Measurements from ENCODE around the gene BPIFB3.

DNA sequence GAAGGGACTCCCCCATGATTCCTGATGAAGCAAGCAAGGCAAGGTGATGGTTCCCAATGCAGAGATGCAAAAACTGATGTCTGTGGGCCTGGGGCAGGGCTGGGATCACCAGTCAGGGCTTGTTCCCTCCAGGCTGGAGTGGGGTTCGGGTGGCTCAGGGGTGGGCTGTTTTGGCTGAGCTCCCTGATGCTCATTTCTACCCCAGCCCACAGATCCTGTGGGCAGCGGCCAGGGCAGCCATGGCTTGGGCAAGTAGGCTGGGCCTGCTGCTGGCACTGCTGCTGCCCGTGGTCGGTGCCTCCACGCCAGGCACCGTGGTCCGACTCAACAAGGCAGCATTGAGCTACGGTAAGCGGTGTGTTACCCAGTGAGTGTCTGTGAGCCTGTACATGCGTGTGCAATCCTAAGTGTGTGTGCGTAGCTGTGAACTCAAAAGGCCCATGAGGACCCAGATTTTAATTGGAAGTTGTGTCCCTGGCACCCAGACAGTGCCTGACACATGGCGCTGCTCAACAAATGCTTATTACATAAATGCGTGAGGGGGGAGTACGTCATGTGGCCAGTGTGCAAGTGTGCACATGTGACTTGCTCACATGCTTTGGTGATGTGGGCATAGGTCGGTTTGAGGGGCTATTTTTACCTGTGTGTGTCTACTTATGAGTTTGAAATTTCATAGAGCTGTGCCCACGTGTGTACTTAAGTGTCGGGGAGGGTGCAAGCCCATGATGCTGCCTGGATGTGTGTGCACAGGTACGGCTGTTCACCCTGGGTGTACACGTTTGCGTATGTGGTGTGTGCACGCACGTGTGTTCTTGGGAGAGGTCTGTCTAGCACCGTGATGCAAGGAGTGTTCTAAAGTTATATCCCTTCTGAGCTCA lies 45.1 kb upstream of the BPIFB3 start:
- TF ChIP-seq, protein P1, sequence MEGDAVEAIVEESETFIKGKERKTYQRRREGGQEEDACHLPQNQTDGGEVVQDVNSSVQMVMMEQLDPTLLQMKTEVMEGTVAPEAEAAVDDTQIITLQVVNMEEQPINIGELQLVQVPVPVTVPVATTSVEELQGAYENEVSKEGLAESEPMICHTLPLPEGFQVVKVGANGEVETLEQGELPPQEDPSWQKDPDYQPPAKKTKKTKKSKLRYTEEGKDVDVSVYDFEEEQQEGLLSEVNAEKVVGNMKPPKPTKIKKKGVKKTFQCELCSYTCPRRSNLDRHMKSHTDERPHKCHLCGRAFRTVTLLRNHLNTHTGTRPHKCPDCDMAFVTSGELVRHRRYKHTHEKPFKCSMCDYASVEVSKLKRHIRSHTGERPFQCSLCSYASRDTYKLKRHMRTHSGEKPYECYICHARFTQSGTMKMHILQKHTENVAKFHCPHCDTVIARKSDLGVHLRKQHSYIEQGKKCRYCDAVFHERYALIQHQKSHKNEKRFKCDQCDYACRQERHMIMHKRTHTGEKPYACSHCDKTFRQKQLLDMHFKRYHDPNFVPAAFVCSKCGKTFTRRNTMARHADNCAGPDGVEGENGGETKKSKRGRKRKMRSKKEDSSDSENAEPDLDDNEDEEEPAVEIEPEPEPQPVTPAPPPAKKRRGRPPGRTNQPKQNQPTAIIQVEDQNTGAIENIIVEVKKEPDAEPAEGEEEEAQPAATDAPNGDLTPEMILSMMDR (IDR thresholded peaks at IDR 0.05) = no peak
- no peak for TF ChIP-seq POLR2A (IDR thresholded peaks at IDR 0.05)

All from vagina (tissue), 2 donors.